Measurements from ENCODE around the gene TAPBPL.

DNA sequence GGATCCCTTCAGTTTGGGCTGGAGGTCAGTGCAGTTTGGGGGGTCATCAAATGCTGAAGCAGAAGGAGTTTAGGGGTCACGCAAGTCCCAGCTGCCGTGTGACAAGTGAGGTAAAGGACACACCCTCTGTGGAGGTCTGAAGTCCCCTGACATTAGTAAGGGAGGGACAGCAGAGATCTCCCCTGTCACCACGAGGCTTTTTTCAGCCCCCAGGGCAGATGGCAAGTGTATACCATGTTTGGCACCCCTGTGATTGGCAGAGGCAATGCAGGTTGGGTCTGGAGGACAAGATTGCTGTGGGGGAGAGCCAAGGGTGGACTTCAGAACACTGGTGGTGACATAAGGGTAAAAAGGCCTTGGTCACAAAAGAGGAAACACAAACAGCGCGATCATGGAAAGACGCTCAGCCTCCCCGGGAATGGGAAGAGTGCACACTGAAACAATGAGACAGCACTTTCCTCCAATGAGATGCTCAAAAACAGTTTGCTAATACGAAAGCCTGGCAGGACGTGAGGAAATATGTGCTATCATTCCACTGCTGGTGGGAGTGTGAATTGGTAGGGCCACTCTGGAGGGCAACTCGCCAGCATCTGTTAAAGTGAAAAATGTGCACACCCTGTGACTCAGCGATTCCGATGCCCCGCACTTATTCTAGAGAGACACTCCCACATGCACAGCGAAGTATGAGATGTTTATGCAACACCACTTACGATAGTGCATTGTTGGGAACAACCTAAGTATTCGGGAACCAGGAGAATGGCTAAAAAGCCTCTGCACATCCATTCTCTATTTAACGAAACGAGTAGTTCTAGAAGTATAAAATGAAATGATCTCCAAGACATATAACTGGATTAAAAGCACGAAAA is 21.5 kb upstream of the TAPBPL start:
- TF ChIP-seq, protein P1, sequence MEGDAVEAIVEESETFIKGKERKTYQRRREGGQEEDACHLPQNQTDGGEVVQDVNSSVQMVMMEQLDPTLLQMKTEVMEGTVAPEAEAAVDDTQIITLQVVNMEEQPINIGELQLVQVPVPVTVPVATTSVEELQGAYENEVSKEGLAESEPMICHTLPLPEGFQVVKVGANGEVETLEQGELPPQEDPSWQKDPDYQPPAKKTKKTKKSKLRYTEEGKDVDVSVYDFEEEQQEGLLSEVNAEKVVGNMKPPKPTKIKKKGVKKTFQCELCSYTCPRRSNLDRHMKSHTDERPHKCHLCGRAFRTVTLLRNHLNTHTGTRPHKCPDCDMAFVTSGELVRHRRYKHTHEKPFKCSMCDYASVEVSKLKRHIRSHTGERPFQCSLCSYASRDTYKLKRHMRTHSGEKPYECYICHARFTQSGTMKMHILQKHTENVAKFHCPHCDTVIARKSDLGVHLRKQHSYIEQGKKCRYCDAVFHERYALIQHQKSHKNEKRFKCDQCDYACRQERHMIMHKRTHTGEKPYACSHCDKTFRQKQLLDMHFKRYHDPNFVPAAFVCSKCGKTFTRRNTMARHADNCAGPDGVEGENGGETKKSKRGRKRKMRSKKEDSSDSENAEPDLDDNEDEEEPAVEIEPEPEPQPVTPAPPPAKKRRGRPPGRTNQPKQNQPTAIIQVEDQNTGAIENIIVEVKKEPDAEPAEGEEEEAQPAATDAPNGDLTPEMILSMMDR (IDR thresholded peaks at IDR 0.05; ENCODE audit: low read length): no peak
- TF ChIP-seq EZH2 (IDR thresholded peaks at IDR 0.05; ENCODE audit: borderline replicate concordance, low read length): no peak

All from OCI-LY1 (cell line).